ENCODE results near the gene FKBP5. TPM values are rescaled to one million over a fixed set of nuclear protein-coding genes. Genes with fewer than 3 reads are reported as not detected.
A peak's percentile ranks its signal among the peaks of the same experiment; 100 is the strongest.

The FKBP5 gene
- total and polyA plus RNA-seq, 10 donors: 23.8 to 368 (median 148) TPM

DNA sequence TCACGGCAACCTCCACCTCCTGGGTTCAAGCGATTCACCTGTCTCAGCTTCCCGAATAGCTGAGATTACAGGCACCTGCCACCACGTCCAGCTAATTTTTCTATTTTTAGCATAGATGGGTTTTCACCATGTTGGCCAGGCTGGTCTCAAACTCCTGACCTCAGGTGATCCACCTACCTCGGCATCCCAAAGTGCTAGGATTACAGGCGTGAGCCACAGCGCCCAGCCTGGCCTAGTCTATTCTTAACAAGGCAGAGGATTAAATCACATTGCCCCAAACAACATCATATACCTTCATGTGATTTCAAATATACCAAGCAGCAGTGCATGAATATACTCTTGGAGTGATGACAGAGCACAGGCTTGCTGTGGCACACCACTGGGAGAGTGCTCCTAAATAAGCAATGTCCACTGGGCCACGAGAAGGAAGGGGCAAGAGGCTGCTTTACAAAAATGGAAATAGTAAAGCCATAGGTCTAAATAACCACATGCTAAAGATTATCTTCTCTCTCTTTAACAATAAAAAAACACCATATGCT is 99.4 kb downstream of the FKBP5 start:
- no peak for DNase-seq
- no peaks in the 10 kb centered on the region for H3K9me3 ChIP-seq
- H3K4me1 ChIP-seq: peaks cover 13 to 99% (median 76%) of the 10 kb centered on the region in 6 donors
- no peaks in the 10 kb centered on the region for H3K27me3 ChIP-seq (replicated peaks in 1 of 7)
- peak overlapping the region in 6 of 8 donors; percentile 23 to 97 (median 90) for H3K27ac ChIP-seq
- no peak overlapping the region for H3K4me3 ChIP-seq
- peaks cover 0 to 100% (median 34%) of the 10 kb centered on the region in 6 donors for H3K36me3 ChIP-seq
- intact Hi-C loops (cut with DNase I; ENCODE audit: low total_unique reads): no loop called here
- WGBS, 5 donors: 94 to 99% (median 95%) methylated on average over 8 of the region's 8 CpGs
- TF ChIP-seq POLR2A (IDR thresholded peaks at IDR 0.05): no peak
- TF ChIP-seq, protein P1, sequence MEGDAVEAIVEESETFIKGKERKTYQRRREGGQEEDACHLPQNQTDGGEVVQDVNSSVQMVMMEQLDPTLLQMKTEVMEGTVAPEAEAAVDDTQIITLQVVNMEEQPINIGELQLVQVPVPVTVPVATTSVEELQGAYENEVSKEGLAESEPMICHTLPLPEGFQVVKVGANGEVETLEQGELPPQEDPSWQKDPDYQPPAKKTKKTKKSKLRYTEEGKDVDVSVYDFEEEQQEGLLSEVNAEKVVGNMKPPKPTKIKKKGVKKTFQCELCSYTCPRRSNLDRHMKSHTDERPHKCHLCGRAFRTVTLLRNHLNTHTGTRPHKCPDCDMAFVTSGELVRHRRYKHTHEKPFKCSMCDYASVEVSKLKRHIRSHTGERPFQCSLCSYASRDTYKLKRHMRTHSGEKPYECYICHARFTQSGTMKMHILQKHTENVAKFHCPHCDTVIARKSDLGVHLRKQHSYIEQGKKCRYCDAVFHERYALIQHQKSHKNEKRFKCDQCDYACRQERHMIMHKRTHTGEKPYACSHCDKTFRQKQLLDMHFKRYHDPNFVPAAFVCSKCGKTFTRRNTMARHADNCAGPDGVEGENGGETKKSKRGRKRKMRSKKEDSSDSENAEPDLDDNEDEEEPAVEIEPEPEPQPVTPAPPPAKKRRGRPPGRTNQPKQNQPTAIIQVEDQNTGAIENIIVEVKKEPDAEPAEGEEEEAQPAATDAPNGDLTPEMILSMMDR (IDR thresholded peaks at IDR 0.05 in 8 of 11, conservative IDR thresholded peaks at IDR 0.05 in 3 of 11): no peak
- TF ChIP-seq POLR2AphosphoS5 (IDR thresholded peaks at IDR 0.05): peak in 2 of 3 donors; percentile 38 to 55

DNA sequence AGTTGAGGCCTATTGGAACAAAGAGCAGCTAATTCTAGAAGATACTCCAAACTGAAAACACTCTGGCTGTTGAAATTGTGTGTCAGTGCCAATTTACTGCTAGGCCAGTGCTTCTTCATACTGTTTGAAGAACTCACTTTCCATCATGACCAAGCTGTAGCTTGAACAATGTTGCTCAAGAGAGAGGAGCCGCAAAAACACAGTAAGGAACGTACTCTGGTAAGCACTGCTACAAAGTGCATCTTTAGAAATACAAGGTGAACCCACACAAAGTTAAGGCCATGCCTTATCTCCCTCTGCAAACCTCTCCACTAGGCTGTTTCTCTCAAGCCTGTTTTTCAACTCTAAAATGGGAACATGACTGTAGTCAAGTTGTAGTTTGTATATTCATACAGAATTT is 101.5 kb downstream of the FKBP5 start:
- intact Hi-C loops (cut with DNase I; ENCODE audit: low total_unique reads): no loop called here
- Histone ChIP-seq H3K36me3 (peaks cover 0 to 100% (median 31%) of the 10 kb centered on the region in 6 donors), H3K4me3 (no peak overlapping the region), H3K27ac (peak overlapping the region in 7 of 8 donors; percentile 16 to 96 (median 78)), H3K27me3 (replicated peaks in 1 of 7) (no peaks in the 10 kb centered on the region), H3K4me1 (peaks cover 11 to 99% (median 62%) of the 10 kb centered on the region in 6 donors), H3K9me3 (no peaks in the 10 kb centered on the region)
- 56 to 88% (median 84%) methylated on average over 2 of the region's 2 CpGs for WGBS, 5 donors
- peak in 1 of 3 donors; percentile 75 for TF ChIP-seq POLR2AphosphoS5 (IDR thresholded peaks at IDR 0.05)
- TF ChIP-seq, protein P1 (IDR thresholded peaks at IDR 0.05 in 8 of 11, conservative IDR thresholded peaks at IDR 0.05 in 3 of 11): no peak
- no peak for TF ChIP-seq POLR2A (IDR thresholded peaks at IDR 0.05)
- no peak for DNase-seq

DNA sequence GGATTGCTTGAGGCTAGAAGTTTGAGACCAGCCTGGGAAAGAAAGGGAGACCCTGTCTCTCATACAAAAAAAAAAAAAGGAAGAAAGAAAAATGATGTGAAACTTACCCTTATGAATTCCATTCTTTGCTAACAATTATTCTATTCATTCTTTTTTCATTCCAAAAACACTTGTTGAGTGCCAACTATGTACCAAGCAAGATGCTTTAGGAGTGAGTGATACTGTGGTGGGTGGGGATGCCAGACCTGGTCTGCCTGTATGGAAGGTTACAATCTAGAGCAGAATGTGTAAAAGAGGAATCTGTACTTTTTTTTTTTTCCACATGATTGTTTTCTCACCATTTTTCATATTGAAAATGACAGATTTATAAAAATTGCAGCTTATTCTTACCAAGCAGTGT is 102.2 kb downstream of the FKBP5 start:
- intact Hi-C loops (cut with DNase I; ENCODE audit: low total_unique reads): no loop called here
- H3K4me1 ChIP-seq: peaks cover 11 to 99% (median 56%) of the 10 kb centered on the region in 6 donors
- H3K4me3 ChIP-seq: no peak overlapping the region
- DNase-seq: no peak
- H3K27me3 ChIP-seq (replicated peaks in 1 of 7): no peaks in the 10 kb centered on the region
- H3K27ac ChIP-seq: peak overlapping the region in 7 of 8 donors; percentile 16 to 96 (median 78)
- H3K36me3 ChIP-seq: peaks cover 0 to 100% (median 34%) of the 10 kb centered on the region in 6 donors
- no peaks in the 10 kb centered on the region for H3K9me3 ChIP-seq
- TF ChIP-seq POLR2A (IDR thresholded peaks at IDR 0.05) (no peak), POLR2AphosphoS5 (IDR thresholded peaks at IDR 0.05) (no peak)
- TF ChIP-seq, protein P1 (IDR thresholded peaks at IDR 0.05 in 8 of 11, conservative IDR thresholded peaks at IDR 0.05 in 3 of 11): no peak

- intact Hi-C loops (cut with DNase I; ENCODE audit: low total_unique reads): no loop called here
- Histone ChIP-seq H3K27ac (peak overlapping the region in 6 of 8 donors; percentile 60 to 96 (median 80)), H3K27me3 (replicated peaks in 1 of 7) (no peaks in the 10 kb centered on the region), H3K9me3 (no peaks in the 10 kb centered on the region), H3K4me1 (peaks cover 11 to 90% (median 48%) of the 10 kb centered on the region in 6 donors), H3K36me3 (peaks cover 0 to 100% (median 36%) of the 10 kb centered on the region in 6 donors), H3K4me3 (no peak overlapping the region)
- no peak for TF ChIP-seq POLR2AphosphoS5 (IDR thresholded peaks at IDR 0.05)
- TF ChIP-seq POLR2A (IDR thresholded peaks at IDR 0.05): no peak
- TF ChIP-seq, protein P1 (IDR thresholded peaks at IDR 0.05 in 8 of 11, conservative IDR thresholded peaks at IDR 0.05 in 3 of 11): no peak
- no peak for DNase-seq
These were observed 103.1 kb downstream of the FKBP5 start for GRCh38 chr6:35585658-35586057.

Measured in spleen (tissue), 11 donors.